HG03108 (cell line): Measurements from ENCODE around the gene POLDIP3.
A peak's percentile ranks its signal among the peaks of the same experiment; 100 is the strongest.

Experiments
- ATAC-seq: cut with Tn5 transposase; IDR thresholded peaks from one replicate; pipeline ENCODE4 v1.9.1; 2021; ENCODE audit warnings: moderate library complexity; ENCODE audit not compliant: unreplicated experiment

Gene POLDIP3

DNA sequence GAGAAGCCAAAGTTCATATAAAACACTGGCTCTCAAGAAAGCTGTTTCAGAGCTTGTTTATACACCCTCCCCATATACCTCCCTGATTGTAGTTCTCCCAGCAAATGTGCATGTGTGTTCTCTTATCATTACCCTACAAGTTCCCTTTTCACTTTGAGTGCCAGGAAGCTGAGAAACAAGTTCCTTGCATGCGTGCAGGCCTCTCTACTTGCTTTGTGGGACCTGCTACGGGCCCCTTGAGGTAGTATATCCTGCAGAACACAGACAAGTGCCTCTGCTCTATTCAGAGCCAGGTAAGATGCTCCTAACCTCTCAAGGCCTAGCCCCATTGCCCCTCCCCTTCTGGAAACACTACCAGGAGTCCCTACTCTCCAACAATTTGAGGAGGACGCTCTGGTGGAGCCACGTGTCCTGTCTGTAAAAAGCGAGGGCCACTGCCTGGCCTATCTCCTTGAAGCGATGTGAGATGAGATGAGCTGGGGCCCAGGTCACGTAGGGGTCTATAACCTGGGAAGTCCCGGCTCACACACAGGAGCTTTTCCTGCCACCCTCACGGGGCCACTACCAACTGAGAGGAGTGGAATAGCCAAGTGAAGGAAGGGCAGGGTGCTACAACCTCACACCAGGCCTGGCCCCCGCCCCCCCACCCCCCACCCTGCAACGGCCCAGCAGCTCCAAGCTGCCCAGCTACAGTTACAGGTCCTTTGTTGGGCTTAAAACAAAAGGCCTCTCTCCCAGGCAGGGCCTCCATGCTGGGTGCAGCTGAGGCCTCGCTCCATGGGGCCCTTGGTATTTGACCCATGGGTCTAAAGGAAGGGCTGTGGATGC lies 28.3 kb upstream of the POLDIP3 start:
- no peak for ATAC-seq

DNA sequence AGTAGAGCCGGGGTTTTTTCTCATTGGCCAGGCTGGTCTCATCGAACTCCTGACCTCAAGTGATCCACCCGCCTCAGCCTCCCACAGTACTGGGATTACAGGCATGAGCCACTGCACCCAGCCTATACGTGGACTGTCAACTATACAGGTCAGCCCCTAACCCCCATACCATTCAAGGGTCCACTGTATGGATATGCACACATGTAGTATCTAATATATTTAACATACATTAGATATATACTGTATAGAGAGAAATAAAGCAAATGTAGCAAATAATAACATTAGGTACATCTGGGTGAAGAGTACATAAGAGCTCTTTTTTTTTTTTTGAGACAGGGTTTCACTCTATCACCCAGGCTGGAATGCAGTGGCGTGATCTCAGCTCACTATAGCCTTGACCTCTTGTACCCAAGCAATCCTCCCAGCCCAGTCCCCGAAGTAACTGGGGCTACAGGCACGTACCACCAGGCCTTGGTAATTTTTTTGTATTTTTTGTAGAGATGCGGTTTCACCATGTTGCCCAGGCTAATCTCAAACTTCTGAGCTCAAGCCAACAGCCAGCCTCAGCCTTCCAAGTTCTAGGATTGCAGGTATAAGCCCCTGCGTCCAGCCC lies 27.2 kb upstream of the POLDIP3 start:
- ATAC-seq, result no peak

DNA sequence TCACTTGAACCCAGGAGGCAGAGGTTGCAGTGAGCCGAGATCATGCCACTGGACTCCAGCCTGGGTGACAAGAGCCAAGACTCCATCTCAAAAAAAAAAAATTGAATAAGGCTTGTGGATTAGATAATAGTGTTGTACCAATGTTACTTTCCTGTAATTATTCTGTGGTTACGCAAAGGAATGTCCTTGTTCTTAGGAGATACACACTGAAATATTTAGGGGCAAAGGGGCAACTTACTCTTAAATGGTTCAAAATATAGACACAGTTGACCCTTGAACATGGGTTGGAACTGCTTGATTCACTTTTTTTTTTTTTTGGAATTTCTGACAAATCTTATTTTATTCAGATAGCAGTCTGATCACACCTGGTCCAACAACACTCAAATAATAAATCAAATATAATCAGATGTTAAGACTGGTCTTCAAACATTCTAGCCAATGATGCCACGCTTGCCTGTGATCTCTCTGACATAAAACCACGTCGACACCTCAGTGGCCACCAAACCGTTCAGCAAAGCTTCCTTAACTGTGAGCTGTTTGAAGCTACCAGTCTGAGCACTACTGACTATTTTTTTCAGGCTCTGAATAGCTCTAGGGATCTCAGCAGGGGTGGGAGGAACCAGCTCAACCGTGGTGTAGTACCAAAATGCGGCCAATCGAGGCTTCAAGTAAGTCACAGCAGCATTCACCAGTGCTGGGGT lies 25.0 kb upstream of the POLDIP3 start:
- no peak for ATAC-seq

DNA sequence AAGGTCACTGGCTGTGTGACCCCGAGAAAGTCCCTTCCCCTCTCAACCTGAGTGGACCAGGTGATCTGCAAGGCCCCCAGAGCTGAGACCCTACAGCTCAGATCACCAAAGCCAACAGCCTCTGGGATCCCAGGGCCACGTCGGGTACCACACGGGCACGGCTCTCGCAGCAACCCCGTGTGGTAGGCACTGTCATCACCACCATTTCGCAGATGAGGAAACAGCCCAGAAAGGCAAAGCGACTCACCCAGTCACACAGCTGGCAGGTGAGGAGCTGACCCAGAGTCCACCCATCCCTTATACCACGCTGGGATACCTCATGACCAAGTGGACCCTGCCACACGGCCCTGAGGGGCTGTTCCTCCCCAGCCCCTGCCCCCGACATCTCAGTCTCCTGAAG lies 22.9 kb upstream of the POLDIP3 start:
- ATAC-seq, result no peak

DNA sequence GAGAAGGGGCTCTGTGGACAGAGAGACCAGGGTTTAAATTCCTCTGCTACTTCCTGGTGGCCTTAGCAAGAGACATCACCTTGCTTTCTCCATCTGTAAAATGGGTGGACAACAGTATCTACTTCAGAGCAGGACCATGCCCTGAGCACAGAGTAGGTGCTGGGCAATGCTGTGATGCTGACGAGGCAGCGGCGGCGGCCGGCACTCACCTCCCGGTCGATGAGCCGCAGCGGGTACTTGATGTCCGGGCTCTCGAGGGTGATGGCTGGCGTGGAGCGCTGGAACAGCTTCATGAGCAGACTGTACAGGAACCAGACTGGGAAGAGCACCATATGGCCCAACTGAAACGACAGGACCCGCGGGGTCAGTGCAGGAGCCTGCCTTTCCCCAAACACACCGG lies 21.8 kb upstream of the POLDIP3 start:
- ATAC-seq, result no peak

DNA sequence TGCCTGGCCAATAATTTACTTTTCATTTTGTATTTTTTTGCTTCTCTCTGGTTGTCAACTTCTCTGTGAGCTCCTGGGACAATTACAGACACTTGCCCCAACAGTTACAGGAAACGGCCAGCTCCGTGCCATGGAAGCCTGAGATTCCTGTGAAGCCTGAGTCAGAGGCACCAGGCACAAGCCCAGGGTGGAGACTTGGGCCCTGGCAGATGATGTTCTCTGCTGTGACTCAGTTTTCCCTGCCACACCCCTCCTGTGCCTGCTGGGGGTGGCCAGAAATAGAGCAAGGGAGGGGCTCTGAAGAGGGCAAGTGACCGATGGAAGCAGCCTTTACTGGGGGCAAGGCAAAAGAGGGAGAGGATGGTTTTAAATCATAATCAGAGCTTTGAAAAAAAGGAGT lies 20.8 kb upstream of the POLDIP3 start:
- ATAC-seq, result no peak

DNA sequence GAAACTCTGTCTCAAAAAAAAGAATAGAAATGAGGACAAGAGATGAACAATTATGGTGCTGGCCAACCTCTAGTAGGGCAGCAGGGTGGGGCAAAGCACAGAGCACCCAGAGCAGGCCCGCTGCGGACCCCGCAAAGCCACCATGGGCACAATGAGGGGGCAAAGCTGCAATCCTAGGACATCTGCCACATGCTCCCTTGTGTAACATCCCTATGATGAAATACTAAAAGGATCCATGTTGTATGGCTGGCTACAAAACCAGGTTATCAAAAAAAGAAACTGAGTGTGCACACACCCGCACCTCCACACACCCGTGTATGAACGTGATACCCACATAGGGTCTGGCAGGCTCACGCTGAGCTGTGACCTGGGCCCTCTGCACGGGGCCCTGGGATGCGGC lies 18.3 kb upstream of the POLDIP3 start:
- no peak for ATAC-seq

DNA sequence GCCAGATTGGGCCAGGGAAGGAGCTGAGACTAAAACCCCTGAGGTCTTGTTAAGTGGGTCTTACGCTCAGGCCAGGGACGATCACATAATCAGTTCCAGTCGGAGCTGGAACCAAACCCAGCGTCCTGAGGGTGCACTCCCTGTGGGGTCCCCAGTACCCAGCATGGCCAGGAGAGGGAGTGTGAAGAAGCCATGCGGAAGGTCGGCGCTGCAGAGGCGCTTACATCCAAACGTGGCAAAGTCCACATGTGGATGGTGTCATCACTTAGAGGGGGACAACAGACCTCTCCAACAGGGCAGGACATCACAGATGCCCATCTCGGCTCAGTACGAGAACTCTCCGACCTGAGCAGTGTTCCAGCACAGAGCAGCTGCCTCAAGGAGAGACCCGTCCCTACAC lies 17.4 kb upstream of the POLDIP3 start:
- no peak for ATAC-seq

DNA sequence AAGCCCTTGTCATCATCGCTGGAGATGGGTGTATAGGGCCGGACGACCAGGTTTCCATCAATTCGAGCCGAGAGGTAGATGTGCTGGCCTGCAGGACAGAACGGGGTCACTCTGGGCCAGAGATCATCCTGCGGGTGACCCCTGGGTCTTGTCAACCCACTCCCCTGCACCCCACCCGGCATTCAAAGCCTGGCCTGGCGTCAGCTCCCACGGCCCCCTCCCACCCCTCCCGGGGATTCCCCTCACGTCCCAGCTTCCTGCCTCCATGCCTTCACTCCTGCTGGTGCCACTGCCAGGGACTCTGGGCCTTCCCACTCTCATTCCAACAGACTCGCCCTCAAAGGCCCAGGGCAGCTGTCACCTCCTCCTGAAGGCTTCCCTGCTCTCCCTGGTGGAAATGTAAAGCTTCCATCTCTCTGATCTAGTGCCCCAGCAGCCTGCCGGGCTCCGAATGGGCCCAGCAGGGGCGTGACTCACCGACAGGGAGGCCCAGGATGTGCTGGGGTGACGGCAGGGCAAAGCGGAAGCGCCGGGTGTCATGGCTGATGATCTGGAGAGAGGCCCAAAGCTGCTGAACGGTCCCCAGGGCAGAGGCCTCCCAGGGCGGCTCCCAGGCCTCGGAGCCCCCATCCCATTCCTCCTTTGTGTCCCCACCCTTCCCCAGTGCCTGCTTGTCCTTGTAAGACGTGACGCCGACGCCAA lies 16.4 kb upstream of the POLDIP3 start:
- ATAC-seq, result no peak

DNA sequence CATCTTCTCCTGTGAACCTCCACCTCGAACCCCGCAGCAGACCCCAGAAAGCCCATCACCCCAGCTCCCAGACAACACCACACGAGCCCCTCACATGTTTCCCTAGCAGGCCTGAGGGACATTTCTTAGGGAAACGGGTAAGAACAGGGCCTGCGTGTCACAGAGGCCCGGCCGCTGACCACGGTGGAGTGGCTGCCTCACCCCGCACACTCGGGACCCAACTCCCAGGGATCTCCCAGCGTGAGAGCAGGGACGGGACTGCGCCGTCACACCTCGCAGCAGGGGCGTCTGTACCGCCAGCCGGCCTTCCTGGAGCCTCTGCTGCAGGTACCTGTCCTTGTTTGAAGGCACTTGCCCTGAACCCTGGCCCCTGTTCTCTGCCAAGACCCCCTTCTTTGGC lies 15.5 kb upstream of the POLDIP3 start:
- ATAC-seq, result no peak

DNA sequence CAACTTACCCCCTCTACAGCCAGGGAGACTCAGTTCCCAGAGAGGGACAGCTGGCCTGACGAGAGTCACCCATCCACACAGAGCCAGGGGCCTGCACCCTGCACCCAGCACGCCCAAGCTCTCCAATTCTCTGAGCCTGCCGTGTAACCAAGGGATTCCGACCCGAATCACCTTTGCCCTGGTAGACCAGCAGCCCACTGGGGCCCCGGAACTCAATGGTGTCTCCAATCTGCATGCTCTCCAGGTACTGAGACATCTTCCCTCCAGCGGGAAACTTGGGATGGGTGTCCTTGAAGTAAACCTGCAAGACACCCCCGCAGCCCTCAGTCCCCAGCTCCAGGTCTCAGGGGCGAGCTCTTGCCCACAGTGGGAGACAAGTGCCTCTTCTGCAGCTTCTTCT lies 13.3 kb upstream of the POLDIP3 start:
- ATAC-seq, result no peak

DNA sequence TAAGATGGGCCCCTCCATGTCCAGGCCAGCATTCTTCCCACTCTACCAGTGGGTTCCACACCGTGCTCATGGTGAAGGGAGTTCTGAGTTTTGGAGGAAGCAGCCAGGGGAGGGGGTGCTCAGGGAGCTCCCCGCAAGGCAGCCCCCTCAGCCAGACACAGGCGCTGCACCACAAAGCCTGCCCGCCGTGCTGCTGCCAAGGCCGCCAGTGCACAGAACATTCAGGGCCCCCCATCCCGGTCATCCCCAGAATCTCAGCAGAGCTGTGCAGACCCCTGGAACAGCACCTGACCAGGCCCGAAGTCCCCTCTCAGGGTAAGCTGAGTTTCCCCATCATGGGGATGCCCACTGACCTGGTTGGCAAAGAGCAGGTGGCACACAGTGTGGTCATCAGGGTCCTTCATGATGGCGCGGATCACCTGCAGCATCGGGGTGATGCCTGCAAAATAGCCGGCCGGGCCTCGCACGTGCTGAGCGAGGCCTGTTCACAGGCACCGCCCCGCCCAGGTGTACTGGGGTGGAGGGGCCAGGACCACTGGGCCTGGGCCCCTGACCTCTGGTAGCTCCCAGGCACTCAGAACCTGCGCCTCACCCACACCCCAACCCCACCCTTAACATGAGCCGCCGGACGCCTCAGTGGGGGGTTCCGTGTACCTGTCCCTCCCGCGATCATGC lies 12.4 kb upstream of the POLDIP3 start:
- no peak for ATAC-seq

DNA sequence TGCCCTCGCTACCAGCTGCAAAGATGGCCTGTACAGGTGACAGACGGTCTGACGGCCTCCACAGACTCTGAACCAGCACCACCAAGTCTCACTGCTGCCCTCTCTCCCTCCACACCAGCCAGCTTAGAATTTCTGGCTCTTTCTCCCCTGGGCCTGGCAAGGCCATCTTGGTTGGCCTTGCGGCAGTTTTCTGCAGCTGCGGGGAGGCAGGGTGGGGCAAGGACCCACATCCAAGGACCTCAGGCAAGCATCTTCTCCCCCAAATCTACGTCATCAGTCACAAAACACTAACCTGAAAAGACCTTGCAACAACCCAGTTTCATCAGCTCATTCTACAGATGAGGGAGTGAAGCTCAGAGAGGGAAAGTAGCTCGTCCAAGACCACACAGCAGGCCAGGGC lies 11.7 kb upstream of the POLDIP3 start:
- no peak for ATAC-seq

DNA sequence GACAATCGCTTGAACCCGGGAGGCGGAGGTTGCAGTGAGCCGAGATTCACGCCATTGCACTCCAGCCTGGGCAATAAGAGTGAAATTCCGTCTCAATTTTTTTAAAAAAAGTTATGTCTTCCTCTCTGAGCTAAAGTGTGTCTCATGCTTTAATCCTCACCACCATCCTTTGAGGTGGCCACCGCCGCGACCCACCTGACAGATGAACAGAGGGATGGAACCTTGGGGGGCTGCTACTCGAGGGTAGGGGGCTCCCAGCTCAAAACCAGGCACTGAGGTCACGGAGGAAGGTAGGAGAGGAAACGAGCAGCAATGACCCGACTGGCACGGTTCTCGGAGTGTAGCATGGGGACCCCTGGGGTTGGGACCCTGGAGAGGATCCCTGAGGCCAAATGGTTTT lies 10.7 kb upstream of the POLDIP3 start:
- no peak for ATAC-seq

DNA sequence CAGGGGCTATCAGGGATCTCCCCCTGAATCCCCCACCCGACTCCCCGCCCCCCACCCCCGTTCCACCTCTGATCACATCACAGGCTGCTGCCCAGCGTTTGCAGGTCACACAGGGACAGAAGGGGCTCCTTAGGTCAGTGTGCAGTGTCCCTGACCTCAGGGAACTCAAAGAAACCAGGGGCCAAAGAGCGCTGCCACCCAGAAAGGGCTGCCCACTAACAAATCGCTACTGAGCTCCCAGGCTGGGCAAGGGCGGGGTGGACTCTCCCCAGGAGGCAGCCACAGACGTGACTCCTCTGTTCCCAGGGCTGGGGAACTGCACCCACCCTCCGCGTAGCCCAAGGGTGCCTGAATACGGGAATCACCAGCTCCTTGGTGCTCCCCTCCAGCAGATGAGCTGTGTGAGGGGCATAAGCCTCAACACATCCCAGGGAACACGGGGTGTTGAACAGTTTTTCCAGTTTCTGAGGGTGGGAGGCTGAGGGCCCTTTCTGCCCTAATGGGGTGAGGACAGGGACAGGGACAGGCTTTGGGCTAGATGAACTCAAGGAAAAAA lies 9.9 kb upstream of the POLDIP3 start:
- no peak for ATAC-seq

DNA sequence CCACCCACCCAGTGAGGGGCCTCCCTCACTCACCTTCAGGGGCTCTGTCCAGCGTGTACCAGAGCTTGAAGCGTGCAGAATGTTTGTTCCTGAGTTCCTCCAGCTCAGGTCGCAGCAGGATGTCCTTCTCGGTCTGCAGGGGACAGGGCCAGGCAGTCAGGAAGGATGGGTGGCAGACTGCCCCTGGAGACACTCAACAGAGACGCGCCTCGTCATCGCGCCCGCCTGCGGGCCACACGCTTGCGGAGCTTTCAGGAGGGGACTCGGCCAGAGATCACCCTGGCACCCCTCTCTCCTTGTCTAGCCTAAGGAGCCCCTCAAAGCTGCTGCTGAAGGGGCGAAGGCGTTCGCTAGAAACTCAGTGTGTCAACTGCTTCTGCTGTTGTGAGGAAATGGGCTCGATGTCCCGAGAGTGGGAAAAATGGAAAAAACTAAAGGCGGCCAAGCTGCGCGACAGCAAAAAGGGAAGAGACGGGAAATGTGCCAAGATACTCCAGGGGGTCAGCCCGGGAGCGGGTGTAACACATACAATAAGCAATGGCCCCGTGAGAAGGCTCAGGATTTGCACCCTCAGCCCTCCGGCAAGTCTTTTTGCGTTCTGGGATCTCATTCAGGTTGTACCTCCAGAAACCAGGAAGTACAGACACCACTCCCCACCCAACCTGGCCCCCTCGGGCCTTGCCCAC lies 9.2 kb upstream of the POLDIP3 start:
- no peak for ATAC-seq

DNA sequence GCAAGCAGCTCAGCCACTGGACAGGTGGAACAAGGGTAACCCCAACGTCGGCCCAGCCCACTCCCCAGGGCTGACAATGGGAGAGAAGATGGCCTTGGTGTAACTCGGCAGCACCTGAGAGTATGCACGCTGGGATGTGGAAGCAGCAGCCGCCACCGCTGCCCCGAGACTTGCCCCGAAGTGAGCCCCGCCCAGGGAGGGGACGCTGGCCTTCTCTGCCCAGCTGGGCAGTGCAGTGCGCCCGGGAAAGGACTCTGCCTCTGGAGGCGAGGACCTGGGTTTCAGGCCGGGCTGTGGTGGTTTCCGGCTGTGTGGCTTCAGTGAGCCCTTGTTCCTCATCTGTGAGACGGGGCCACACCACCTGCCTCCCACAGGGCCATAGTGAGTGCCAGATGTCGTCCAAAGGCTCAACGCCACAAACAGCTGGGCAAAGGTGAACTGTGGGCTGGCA lies 8.6 kb upstream of the POLDIP3 start:
- ATAC-seq, result peak; percentile 52

DNA sequence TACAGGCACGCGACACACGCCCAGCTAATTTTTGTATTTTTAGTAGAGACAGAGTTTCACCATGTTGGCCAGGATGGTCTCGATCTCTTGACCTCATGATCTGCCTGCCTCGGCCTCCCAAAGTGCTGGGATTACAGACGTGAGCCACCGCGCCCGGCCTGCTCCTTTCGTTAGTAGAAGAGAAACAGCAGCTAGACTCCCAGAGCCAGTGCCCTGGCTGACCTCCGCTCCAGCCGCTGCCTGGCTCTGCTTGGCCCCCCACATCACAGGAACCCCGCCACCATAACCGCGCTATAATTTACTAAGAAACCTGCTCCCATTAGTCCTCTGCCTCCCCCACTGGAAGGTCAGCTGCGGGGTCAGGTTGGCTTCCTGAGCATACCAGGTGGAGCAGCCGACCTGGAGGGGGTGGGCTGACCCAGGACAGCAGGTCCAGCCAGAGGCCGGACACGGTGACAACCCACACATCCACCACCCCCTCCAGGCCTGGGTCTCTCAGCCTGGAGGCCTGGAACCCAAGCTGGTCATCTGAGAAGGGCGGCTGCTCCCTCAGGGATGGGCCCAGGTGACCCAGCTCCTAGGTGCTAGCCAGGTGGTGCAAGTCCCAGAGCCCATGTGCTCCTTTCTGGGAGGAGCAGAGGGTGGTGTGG lies 7.5 kb upstream of the POLDIP3 start:
- ATAC-seq, result no peak

DNA sequence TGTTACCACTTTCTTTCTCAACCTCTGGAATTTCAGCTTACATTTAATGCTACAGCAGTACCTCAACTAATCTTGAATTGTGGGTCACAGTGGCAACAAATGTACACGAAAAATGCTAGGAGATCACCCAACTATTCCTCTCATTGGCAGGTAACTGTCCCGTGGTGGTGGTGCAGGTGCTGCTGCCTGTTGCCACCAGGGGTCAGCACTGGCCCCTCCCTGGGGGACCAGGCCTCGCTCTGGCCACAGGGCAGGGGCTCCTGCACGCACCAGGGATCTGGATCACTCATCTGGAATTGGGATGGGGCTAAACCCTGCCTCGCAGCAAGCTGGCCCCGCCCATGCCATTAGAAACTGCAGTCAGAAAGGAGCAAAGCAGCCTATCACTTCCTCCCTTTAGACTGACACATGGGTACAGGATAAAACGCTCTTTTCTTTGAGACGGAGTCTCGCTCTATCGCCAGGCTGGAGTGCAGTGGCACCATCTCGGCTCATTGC lies 6.9 kb upstream of the POLDIP3 start:
- no peak for ATAC-seq
